SW 1271 (cell line): ENCODE data around the gene TNFAIP8L2.

ENCODE experiments used
- DNase-seq, 2 experiments: peaks; one replicate each; lab custom pipeline; 2025; lab: John Stamatoyannopoulos, UW

TNFAIP8L2 gene

GRCh38 chr1:151156515-151156819, at the start of gene TNFAIP8L2:
Gene TNFAIP8L2, plus strand, starts transcription at chr1:151156649. Its CDS starts 2,049 bp downstream, at chr1:151158698.
- DNase-seq, result no peak

GRCh38 chr1:151106894-151107293, 49.6 kb upstream of the TNFAIP8L2 start:
- no peak for DNase-seq

- no peak for DNase-seq
These were observed 48.1 kb upstream of the TNFAIP8L2 start for GRCh38 chr1:151108331-151108730.

- DNase-seq, result no peak
These were observed 42.6 kb upstream of the TNFAIP8L2 start for GRCh38 chr1:151113877-151114276.

GRCh38 chr1:151124763-151125403, 31.6 kb upstream of the TNFAIP8L2 start:
- no peak for DNase-seq

GRCh38 chr1:151128800-151129199, 27.6 kb upstream of the TNFAIP8L2 start:
- no peak for DNase-seq

DNA sequence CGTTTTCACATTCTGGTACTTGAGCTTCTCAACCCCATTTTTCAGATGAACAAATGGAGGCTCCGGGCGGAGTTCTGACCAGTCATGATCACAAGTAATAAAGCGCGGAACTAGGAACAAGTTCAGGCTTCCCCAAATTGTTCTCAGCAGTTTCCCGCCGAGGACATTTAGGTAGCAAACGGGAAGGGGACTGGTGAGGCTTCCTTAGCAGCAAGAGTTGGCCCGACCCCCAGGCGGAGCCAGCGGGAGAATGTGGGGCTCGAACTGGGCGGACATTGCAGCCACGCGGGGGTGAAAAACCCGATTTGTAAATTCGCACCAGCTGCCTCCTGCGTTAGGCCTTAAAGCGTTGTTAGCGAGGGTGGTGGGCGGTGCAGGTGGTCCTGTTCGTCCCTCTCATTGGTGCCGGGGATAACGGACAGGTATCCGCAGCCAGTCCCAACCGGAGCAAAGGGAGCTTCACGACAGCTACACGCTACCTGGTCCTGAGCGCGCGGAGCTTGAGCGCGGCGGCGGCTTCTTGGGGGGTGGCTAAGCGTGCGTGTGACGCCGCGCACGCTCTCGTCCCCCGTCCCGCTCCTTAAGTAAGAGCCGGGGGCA, 25.4 kb upstream of the TNFAIP8L2 start:
- DNase-seq, result no peak

GRCh38 chr1:151131701-151132334, 24.6 kb upstream of the TNFAIP8L2 start:
- no peak for DNase-seq

DNA sequence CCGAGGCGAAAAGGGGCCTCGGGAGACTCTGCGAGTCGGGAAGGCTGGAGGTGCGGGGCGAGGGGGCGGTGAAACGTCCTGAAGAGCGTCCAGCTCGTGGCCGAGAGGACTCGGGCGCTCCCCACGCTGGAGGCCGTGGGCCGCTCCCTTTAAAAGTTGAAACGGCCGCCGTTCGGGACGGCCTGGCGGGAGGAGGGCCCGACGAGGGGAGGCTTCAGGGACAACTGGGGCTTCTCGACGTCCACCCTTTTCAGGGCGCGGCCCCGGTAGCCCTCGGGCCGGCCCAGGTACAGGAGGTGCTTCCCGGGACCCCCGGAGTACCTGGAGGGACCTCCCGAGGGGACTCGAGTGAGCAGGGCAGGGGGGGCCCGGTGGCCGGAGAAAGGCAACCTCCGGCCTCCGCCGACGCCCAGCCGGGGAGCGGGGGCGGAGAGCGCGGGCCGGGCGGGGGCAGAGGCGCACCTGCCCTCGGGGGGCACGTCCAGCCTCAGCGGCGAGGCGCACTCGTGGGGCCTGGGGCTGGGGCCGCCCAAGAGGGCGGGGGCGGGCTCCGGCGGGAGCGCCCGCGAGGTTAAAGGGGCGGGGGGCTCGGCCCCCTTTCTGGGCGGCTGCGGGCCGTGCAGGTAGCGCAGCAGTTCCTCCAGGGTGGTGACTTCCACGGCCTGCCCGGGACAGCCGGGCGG, 24.0 kb upstream of the TNFAIP8L2 start:
- DNase-seq, result no peak

DNA sequence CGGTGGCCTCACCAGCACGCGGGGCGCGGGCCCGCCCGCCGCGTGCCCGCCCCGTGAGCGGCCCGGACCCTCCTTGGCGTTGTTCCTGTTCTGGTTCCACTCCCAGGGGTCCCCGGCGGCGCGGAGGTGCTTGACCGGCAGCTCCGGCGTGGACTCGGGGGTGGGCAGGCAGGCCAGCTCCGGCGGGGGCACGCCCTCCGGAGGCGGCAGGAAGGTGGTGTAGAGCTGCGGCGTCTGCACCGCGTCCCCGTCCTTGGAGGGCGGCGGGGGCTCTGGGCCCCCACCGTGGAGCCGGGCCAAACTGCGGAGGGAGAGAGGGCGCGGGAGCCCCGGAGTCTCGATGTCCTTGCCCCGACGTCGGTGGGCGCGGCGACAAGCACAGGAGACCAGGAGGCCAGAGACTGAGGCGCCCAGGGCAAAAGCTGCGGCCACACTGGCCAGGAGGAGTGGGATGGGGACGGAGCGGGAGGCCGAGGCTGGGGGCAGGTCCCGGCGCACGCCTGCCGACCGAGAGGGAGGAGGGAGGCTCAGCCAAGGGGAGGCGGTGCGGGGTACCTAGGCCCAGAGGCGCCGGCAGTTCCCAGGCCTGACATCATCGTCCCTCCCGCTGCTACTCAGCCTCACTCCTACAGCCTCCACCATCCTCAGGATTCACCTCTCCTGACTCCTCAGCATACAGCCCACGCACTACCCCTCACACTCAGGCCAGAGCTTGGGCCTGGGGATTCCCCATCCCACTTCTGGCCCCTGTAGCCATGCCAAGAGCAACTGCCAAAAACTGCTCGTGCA, 23.2 kb upstream of the TNFAIP8L2 start:
- no peak for DNase-seq

DNA sequence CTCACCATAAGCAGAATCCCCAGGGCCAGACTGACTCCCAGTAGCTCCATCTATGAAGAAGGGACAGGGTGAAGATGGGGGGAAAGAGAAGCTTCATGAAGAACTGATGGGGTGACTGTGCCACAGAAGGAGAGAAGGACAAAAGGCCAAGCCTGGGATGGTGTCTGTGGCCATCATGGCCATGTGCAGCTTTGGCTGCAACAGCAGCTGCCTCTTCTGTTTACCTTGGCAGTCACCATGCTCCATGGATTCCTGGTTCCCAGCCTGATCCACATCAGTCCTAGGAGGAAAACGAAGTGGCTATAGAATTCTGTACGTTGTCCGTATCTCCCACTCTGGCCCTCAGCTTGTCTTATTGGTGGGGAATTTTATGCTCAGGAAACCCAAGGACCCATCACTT, 22.1 kb upstream of the TNFAIP8L2 start:
- DNase-seq, result no peak

- DNase-seq, result no peak
These were observed 21.5 kb upstream of the TNFAIP8L2 start for GRCh38 chr1:151134991-151135390.

- no peak for DNase-seq
These were observed 20.7 kb upstream of the TNFAIP8L2 start for GRCh38 chr1:151135433-151136385.

- no peak for DNase-seq
These were observed 18.7 kb upstream of the TNFAIP8L2 start for GRCh38 chr1:151137789-151138188.

DNA sequence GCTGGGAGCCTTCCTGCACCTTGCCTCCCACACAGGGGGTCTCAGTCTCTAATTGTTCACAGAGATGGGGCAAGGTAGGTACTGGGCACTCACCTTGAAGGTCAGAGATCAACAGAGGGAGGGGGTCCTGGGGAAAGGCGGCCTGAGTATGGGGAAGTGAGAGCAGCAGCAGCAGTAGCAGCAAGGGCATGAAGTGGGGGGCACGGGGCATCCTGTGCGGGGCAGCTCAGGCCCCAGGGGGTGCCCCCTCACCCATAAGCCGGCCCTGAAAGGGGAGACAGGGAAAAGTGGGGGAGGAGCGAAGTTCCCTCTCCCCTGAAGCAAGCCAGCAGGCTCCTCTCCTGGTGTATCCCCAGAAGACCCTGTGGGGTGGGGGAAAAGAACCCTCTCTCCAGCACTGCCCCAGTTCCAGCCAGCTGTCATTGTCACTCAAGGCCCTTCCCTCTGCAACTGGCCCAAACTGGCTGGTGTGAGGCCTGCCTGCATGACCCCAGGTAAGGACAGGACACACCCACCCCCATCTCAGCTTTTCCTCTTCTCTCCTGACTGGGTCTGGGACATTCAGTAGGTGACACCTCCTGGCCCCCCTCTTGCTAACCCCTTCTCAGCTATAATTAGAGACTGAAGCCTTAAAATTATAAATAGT, 13.9 kb upstream of the TNFAIP8L2 start:
- DNase-seq, result no peak

- DNase-seq, result no peak
These were observed 13.4 kb upstream of the TNFAIP8L2 start for GRCh38 chr1:151143057-151143435.

GRCh38 chr1:151143986-151144385, 12.5 kb upstream of the TNFAIP8L2 start:
- no peak for DNase-seq

- DNase-seq, result no peak
These were observed 11.8 kb upstream of the TNFAIP8L2 start for GRCh38 chr1:151144474-151145303.

DNA sequence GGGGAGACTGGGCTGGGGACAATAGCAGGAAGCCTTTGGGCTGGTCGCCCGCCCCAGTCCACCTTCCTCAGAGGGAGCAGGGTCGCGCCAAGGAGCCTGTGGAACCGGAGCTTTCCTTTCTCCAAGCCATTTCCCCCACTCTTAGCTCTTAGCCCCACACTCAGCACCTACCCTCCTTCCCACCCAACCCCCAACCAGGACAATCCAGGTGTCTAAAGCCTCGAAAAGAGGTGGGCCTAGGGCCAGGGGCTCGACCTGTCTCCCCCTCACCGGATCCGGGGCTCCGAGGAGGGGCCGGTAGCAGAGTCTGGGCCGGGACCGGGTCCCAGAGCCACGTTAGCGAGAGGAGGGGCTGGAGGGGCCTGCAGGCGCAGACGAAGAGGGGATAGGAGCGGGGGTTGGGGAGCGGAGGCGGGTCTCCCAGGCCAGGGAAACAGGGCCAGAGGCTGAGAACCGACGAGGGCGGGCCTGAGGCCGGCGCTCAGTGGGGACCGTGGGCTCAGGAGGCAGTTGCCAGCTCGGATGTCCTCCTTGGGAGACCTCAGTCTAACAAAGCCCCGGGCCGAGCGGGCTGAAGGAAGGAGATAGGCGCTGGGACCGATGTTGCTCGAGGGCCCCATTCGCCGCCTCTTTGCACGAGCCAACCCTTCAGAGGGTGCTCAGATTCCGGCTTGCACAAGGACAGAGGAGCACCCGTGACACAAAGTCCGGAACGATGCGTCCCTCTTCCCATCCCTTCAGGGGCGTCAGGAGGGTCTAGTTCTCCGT, 11.0 kb upstream of the TNFAIP8L2 start:
- no peak for DNase-seq
